T-helper 1 cell (primary cell): ENCODE results near the gene YY1.
"Not testable (repeated sequence)": the region's sequence is repeated elsewhere in the genome, so short reads cannot be mapped to it uniquely, and the experiment has no call there.

Source experiments
- DNase-seq, 5 donors: peaks; one replicate each; pipeline ENCODE4 v3.0.0-alpha.2; 2012 to 2020
- total RNA-seq, 4 donors: gene quantifications; one replicate each; lab custom pipeline; 2026; lab: John Stamatoyannopoulos, UW

YY1 gene
- 124 to 183 (median 163) reads per million in 4 donors for total RNA-seq

GRCh38 chr14:100238419-100239210 lies at the start of gene YY1:
TSS of gene YY1 (plus strand) at chr14:100239144. CDS start at chr14:100239245, 101 bp downstream.
- DNase-seq = peak; percentile 98 to 100 (median 99)

DNA sequence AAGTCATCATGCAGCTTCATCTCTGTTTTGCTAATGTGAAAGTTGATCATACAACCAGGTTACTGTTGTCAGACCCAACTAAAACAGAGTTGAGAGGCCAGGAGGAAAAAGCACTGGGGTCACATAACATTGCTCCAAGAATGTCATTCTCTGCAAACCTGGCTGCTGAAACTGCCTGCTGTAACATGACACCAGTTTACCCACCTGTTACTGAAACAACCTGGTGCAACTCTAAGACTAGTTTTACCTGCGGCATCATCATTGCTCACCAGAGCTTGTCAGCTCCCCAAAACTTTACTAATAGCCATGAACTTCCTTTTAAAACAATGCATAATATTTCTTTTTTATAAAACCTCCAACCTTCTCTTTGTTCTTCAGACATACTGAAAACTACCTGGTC lies 48.8 kb upstream of the YY1 start:
- DNase-seq = no peak

DNA sequence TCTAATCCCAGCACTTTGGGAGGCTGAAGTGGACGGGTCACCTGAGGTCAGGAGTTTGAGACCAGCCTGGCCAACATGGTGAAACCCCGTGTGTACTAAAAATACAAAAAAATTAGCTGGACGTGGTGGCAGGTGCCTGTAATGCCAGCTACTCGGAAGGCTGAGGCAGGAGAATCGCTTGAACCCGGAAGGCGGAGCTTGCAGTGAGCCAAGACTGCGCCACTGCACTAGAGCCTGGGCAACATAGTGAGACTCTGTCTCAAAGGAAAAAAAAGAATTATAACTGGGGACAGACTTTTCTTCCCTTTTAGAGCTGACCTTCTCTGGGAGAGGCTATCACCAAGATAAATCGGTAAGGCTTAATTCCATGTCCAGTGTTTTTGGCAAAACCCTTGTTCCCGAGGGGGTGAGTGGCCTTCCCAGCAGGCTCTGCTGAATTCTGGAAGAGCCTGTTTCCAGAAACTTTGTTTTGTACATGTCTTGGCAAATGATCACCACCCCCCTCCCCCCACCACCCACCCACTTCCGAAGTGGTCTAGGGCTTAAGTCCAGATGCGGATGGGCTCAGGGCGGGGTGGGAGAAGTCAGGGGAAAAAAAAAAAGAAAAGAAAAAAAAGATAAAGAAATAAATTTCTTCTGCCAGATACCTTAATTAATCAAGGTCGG lies 47.2 kb upstream of the YY1 start:
- DNase-seq = no peak

DNA sequence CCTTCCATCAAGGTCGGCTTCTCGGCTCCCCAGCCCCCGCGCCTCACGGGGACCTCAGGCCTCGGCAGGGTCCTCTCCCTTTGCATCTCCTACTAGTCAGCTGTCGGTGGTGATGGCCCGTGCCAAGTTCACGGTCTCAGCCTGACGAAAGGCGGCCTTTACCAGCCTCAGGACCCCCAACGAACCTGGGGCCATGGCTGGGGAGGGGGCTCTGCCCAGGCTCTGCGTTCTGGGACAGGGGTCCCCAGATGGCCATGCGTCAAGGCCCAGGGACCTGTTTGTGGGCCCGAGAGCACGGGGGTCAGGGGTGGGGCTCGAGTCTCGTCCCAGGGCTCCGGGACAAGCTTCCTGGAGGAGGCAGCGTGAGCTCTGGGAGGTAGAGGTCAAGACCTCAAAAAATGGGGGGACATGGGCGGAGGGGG lies 46.7 kb upstream of the YY1 start:
- DNase-seq = peak in 1 of 5 donors; percentile 12

DNA sequence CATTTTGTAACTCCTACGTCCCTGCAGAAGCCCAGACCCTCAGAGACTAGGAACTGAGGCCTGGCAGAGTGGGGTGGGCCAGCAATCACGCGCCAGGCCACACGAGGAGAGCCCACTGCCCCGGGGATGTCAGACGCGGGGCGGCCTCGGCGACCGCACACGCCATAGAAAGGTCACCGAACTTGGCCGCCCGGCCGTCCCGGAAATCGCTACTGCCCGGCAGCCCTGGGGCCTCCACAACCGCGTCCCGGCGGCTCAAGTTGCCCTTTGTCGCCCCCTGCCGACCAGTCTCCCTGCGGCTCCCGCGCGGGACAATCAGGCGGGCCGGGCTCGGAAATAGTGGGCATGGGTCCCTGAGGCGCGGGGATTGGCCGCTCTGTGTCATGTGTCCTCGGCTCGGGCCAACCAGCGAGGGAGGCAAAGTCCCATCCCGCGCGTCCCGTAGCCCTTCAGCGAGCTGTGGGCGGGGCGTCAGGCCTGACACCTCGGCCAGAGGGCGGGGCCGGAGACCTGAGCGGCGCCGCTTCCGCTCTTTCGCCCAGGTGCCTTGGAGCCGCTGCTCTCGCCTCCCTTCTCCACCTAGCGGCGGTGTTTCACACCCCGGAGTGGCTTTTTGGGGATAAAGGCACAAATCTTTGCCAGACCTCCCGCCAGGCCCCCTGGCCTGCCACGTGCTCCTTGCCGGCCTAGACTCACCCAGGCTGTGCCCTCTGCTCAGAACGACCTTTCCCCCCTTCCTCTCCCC lies 46.1 kb upstream of the YY1 start:
- peak; percentile 99 to 100 (median 100) for DNase-seq

DNA sequence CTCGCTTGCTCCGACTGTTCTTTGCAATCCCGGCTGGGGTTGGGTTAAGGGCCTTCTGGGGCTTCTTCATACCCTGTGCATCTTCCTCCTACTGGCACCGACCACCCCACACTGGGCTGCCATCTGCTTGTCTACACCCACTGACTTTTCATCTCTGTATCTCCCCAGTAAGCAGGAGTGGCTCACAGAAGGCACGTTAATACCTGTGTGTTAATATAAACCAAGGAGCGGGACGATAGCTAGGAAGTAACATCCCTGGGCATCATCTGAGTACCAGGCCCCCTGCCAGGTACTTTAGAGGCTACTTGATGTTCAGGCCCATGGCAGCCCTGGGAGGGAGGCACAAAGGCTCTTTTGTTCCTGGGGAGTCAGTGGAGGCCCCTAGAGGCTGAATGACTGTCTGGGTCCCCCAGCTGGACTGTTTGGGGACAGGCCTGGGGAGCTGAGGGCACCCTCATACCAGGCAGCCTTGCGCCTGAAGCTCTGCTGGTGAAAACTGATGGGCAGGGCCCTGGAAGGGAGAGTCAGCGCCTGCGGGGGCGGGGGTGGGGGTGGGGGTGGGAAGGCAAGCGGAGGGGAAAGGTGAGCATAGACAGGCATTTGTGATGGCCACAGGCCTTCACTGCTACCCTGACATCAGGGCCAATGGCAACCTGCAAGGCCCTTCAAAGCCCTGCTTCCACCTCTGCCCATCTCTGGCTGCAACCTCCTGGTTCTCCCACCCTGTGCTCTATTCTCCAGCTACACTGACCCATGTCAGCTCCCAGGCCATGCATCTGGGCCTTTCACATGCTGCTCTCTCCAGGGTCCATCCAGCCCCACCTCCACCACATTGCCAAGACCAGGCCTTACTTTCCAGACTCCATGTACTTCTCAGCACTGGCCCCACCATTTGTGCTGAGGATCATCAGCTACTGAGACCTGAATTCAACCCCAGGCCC lies 45.3 kb upstream of the YY1 start:
- DNase-seq = peak in 1 of 5 donors; percentile 16

GRCh38 chr14:100199240-100199860 lies 39.6 kb upstream of the YY1 start:
- no peak for DNase-seq

- no peak for DNase-seq
Observed at GRCh38 chr14:100200311-100200710, 38.6 kb upstream of the YY1 start.

- no peak for DNase-seq
Observed at GRCh38 chr14:100201701-100202100, 37.2 kb upstream of the YY1 start.

- DNase-seq = no peak
Observed at GRCh38 chr14:100202712-100203111, 36.2 kb upstream of the YY1 start.

- DNase-seq = no peak
Observed at GRCh38 chr14:100203146-100203545, 35.8 kb upstream of the YY1 start.

DNA sequence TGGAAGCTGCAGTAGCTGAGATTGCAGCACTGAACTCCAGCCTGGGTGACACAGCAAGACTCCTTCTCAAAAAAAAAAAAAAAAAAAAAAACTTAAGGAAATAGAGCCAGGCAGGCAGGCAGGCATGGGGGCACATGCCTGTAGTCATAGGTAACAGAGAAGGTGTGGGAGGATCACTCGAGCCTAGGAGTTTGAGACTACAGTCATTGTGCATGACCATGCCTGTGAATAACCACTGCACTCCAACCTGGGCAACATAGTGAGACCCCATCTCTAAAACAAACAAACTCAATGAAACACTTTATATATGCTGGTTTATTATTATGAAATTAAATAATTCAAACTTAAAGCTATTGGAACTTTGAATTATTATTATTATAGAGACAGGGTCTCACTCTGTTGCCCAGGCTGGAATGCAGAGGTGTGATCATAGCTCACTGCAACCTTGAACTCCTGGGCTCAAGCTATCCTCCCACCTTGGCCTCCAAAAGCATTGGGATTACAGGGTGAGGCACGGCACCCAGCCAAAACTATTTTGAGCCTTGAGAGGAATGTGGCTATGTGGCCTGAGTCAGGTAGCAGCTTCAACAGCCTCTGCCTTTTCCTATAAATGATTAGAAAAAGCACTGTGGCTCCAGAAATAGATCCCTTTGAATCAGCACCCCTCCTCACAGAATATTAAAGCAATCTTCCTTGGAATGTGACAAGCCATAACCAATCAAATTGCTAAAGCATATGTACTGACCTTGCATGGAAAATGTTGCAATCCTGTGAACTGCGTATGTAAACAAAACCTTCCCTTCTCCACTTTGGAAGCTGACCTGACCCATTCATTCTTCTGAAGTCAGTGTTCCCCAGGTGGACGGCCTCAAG lies 34.7 kb upstream of the YY1 start:
- no peak for DNase-seq

DNA sequence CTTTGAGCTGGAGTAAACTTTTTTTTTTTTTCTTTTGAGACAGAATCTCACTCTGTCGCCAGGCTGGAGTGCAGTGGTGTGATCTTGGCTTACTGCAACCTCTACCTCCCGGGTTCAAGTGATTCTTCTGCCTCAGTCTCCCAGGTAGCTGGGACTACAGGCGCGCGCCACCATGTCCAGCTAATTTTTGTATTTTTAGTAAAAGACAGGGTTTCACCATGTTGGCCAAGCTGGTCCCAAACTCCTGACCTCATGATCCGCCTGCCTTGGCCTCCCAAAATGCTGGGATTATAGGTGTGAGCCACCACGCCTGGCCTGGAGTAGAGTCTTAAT lies 34.1 kb upstream of the YY1 start:
- DNase-seq = not testable (repeated sequence)

GRCh38 chr14:100207588-100207987 lies 31.4 kb upstream of the YY1 start:
- not testable (repeated sequence) for DNase-seq

- DNase-seq = not testable (repeated sequence)
Observed at GRCh38 chr14:100208136-100208535, 30.8 kb upstream of the YY1 start.

GRCh38 chr14:100211366-100211765 lies 27.6 kb upstream of the YY1 start:
- no peak for DNase-seq

GRCh38 chr14:100211893-100212292 lies 27.1 kb upstream of the YY1 start:
- no peak for DNase-seq

- no peak for DNase-seq
Observed at GRCh38 chr14:100212476-100213333, 26.2 kb upstream of the YY1 start.

- DNase-seq = no peak
Observed at GRCh38 chr14:100213587-100213955, 25.4 kb upstream of the YY1 start.
